OCI-LY1 (cell line): Measurements from ENCODE around the gene RNF150.

Experiments
- H2AFZ ChIP-seq: fragments of 200-600 bp; sonication (generic), shearing (Covaris generic); 2 replicates; pipeline ENCODE4 v1.6.0; 2014; ENCODE audit warnings: antibody characterized with exemption, mild to moderate bottlenecking, low read length
- H3F3A ChIP-seq: fragments of 200-600 bp; sonication (generic), shearing (Covaris generic); 2 replicates; pipeline ENCODE4 v1.6.0; 2014; ENCODE audit warnings: mild to moderate bottlenecking, antibody characterized with exemption, low read length, moderate library complexity; ENCODE audit not compliant: insufficient read depth
- H3K27ac ChIP-seq: fragments of 200-600 bp; sonication (generic); 2 replicates; pipeline ENCODE4 v1.5.1; 2014; ENCODE audit warnings: low read length, mixed run types, mild to moderate bottlenecking, low read depth; ENCODE audit not compliant: poor library complexity, severe bottlenecking
- H3K27me3 ChIP-seq: fragments of 200-600 bp; sonication (generic); 2 replicates; pipeline ENCODE4 v1.6.0; 2014; ENCODE audit warnings: antibody characterized with exemption, mild to moderate bottlenecking, low read length, moderate library complexity; ENCODE audit not compliant: insufficient read depth
- H3K36me3 ChIP-seq: fragments of 200-600 bp; sonication (generic); 2 replicates; pipeline ENCODE4 v1.6.1; 2014; ENCODE audit warnings: mild to moderate bottlenecking, antibody characterized with exemption, low read length, moderate library complexity, mixed read lengths; ENCODE audit not compliant: insufficient read depth
- H3K4me1 ChIP-seq: fragments of 200-600 bp; sonication (generic); 2 replicates; pipeline ENCODE4 v1.5.1; 2014; ENCODE audit warnings: mild to moderate bottlenecking, low read length, moderate library complexity; ENCODE audit not compliant: insufficient read depth, severe bottlenecking
- H3K4me2 ChIP-seq: fragments of 200-600 bp; sonication (generic), shearing (Covaris generic); 2 replicates; pipeline ENCODE4 v1.6.1; 2014; ENCODE audit warnings: low read length
- H3K4me3 ChIP-seq: fragments of 200-600 bp; sonication (generic); 2 replicates; pipeline ENCODE4 v1.5.1; 2014; ENCODE audit warnings: low read length, low read depth, mild to moderate bottlenecking, mixed read lengths; ENCODE audit not compliant: poor library complexity, severe bottlenecking
- H3K79me2 ChIP-seq: fragments of 200-600 bp; shearing (Covaris generic); 2 replicates; pipeline ENCODE4 v1.6.1; 2016; ENCODE audit warnings: mixed run types, low read length, mixed read lengths; ENCODE audit not compliant: insufficient read depth
- H3K9ac ChIP-seq: fragments of 200-600 bp; sonication (generic), shearing (Covaris generic); 2 replicates; pipeline ENCODE4 v1.6.1; 2014; ENCODE audit warnings: mild to moderate bottlenecking, low read length, mixed read lengths
- H3K9me2 ChIP-seq: fragments of 200-600 bp; sonication (generic), shearing (Covaris generic); 2 replicates; pipeline ENCODE4 v1.6.1; 2014; ENCODE audit warnings: low read depth, mild to moderate bottlenecking, low read length, mixed read lengths
- H3K9me3 ChIP-seq: fragments of 200-600 bp; shearing (Covaris generic); 2 replicates; pipeline ENCODE4 v1.6.1; 2014; ENCODE audit warnings: low read length, mixed read lengths
- H4K20me1 ChIP-seq: fragments of 200-600 bp; sonication (generic), shearing (Covaris generic); 2 replicates; pipeline ENCODE4 v1.6.0; 2016; ENCODE audit warnings: mild to moderate bottlenecking, low read length; ENCODE audit not compliant: insufficient read depth
- CTCF ChIP-seq: fragments of 200-600 bp; sonication (generic), shearing (Covaris generic); IDR thresholded peaks from 2 replicates; pipeline ENCODE4 v1.5.1; 2017; ENCODE audit warnings: mild to moderate bottlenecking, antibody characterized with exemption, low read length, moderate library complexity, mixed read lengths
- EZH2 ChIP-seq: fragments of 200-600 bp; sonication (generic), shearing (Covaris generic); IDR thresholded peaks from 2 replicates; pipeline ENCODE4 v1.8.0; 2017; ENCODE audit warnings: borderline replicate concordance, mixed run types, mild to moderate bottlenecking, antibody characterized with exemption, low read length, moderate library complexity, mixed read lengths

The RNF150 gene

GRCh38 chr4:140839406-140839805 lies 293.9 kb downstream of the RNF150 start:
- no peaks in the 10 kb centered on the region for H3K9me3 ChIP-seq
- H3K27ac ChIP-seq, result no peak overlapping the region
- no peaks in the 10 kb centered on the region for H3K9me2 ChIP-seq
- no peak overlapping the region for H3K9ac ChIP-seq
- no peaks in the 10 kb centered on the region for H3F3A ChIP-seq
- H3K4me1 ChIP-seq, result peaks cover 7% of the 10 kb centered on the region
- H4K20me1 ChIP-seq, result no peaks in the 10 kb centered on the region
- H3K79me2 ChIP-seq, result no peaks in the 10 kb centered on the region
- no peaks in the 10 kb centered on the region for H3K27me3 ChIP-seq
- H3K4me2 ChIP-seq, result no peak overlapping the region
- H3K36me3 ChIP-seq, result no peaks in the 10 kb centered on the region
- H3K4me3 ChIP-seq, result no peak overlapping the region
- no peak overlapping the region for H2AFZ ChIP-seq
- TF ChIP-seq EZH2 (no peak), CTCF (no peak)

GRCh38 chr4:140837736-140838135 lies 295.5 kb downstream of the RNF150 start:
- Histone ChIP-seq H3K79me2 (no peaks in the 10 kb centered on the region), H3K4me1 (peaks cover 7% of the 10 kb centered on the region), H4K20me1 (no peaks in the 10 kb centered on the region), H3K9me2 (no peaks in the 10 kb centered on the region), H3K27ac (no peak overlapping the region), H3F3A (no peaks in the 10 kb centered on the region), H3K4me3 (no peak overlapping the region), H3K27me3 (no peaks in the 10 kb centered on the region), H3K9me3 (no peaks in the 10 kb centered on the region), H3K36me3 (no peaks in the 10 kb centered on the region), H3K9ac (no peak overlapping the region), H2AFZ (no peak overlapping the region), H3K4me2 (no peak overlapping the region)
- no peak for TF ChIP-seq CTCF
- TF ChIP-seq EZH2, result no peak

- Histone ChIP-seq H3K9ac (no peak overlapping the region), H3K27me3 (no peaks in the 10 kb centered on the region), H3K9me2 (no peaks in the 10 kb centered on the region), H2AFZ (no peak overlapping the region), H3K4me2 (no peak overlapping the region), H3K36me3 (no peaks in the 10 kb centered on the region; the same call in 1 of the 2 replicates), H3F3A (no peaks in the 10 kb centered on the region), H4K20me1 (no peaks in the 10 kb centered on the region), H3K4me1 (peaks cover 12% of the 10 kb centered on the region), H3K9me3 (no peaks in the 10 kb centered on the region), H3K79me2 (no peaks in the 10 kb centered on the region), H3K4me3 (no peak overlapping the region), H3K27ac (no peak overlapping the region)
- TF ChIP-seq CTCF, result no peak
- TF ChIP-seq EZH2, result no peak
Measured at GRCh38 chr4:140834839-140835495, 298.3 kb downstream of the RNF150 start.
